DLD1 (cell line): ENCODE results near the gene TSKS.

Experiments
- in situ Hi-C: cut with HindIII; loops from 2 replicates; pipeline ENCODE4 v1.10.0; 2017; ENCODE audit warnings: low sequenced_read_pairs

TSKS gene

GRCh38 chr19:49795615-49796014 lies 32.5 kb upstream of the TSKS start:
- in situ Hi-C loops, result no loop called here

- in situ Hi-C loops, result no loop called here
Measured at GRCh38 chr19:49793561-49793840, 30.4 kb upstream of the TSKS start.

DNA sequence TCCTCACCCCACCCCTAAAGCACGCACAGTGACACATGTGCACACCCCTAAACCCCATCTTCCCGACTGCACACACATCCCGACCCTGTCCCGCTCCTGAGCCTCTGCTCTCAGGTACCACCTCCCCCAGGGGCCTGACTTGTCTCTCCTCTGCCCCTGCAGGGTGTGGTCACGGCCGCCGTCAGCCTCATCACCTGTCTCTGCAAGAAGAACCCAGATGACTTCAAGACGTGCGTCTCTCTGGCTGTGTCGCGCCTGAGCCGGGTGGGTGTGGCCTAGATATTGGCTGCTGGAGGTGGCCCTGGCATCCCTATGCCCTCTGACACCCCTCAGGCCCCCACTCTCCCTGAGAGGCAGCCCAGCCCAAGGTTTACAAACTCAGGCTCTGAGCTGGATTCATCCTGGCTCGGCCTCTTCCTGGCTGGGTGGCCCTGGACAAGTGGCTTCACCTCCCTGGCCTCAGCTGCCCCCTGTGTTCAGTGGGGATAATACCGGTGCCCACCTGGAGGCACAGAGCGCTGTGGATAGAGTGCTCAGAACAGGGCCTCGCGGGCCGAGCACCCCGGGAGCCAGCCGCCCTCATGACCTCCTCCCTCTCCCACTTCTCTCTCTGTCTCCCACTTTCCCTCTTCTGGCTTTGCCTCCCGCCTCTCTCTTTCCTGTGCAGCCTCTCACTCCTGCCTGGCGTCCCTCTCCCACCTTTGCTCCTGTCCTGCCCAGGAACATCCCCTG lies 29.9 kb upstream of the TSKS start:
- in situ Hi-C loops, result no loop called here

DNA sequence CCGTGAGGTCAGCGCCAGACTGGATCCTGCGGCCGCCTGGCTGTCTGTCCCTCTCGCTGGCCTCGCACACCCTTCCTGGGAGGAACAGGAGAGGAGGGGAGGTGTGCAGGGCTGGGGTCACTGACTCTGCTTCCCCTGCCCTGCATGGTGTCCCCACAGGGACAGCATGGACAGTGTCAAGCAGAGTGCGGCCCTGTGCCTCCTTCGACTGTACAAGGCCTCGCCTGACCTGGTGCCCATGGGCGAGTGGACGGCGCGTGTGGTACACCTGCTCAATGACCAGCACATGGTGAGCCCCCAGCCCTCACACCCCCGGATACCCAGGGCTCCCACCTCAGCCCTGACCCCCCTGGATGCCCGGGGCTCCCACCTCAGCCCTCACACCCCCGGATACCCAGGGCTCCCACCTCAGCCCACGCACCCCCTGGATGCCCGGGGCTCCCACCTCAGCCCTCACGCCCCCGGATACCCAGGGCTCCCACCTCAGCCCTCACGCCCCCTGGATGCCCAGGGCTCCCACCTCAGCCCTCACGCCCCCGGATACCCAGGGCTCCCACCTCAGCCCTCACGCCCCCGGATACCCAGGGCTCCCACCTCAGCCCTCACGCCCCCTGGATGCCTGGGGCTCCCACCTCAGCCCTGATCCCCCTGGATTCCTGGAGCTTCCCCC lies 28.8 kb upstream of the TSKS start:
- in situ Hi-C loops, result no loop called here

DNA sequence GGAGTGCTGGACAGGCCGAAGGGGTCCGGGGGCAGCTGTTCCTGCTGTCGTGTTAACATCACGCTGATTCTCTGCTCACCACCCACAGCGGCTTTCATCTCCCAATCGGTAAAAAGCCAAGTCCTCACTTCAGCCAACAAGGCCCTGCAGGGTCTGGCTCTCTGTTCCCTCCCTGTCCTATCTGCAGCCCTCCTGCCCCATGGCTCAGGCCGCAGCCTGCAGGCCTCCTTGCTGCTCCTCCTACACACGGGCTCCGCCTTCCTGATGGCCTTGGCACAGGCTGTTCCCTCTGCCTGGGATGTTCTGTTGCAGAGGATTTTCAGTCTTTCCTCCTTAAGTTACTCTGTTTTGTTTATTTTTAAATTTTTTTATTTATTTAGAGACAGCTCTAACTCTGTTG lies 27.8 kb upstream of the TSKS start:
- in situ Hi-C loops, result no loop called here

DNA sequence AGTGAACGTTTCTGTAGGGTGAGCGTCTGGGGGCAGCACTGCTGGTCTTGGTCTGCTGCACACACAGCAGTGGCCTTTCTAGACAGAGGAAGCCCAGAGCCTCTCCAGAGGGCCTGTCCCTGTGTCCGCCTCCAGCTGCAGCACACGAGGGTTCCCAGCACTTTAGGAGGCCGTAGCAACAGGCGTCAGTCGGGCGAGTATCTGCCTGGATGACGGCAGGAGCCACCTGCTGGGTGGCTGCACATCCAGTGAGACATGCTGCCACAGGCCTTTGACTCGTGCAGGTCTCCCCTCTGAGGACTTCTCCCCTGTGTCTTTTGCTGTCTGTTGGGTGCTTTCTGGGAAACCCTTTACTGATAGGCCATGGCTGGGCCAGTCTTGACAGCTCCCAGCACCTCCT lies 25.8 kb upstream of the TSKS start:
- in situ Hi-C loops, result no loop called here

DNA sequence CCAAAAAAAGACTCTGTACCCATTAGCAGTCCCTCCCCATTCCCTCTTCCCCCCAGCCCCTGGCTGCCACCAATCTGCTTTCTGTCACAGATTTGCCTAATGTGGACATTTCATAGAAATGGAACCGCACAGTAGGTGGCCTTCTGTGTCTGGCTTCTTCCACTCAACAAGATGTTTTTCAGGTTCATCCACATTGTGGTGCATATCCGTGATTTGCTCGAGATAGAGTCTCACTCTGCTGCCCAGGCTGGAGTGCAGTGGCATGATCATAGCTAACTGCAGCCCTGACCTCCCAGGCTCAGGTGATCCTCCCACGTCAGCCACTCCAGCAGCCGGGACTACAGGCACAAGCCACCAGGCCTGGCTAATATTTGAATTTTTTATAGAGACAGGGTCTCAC lies 24.6 kb upstream of the TSKS start:
- in situ Hi-C loops, result no loop called here

DNA sequence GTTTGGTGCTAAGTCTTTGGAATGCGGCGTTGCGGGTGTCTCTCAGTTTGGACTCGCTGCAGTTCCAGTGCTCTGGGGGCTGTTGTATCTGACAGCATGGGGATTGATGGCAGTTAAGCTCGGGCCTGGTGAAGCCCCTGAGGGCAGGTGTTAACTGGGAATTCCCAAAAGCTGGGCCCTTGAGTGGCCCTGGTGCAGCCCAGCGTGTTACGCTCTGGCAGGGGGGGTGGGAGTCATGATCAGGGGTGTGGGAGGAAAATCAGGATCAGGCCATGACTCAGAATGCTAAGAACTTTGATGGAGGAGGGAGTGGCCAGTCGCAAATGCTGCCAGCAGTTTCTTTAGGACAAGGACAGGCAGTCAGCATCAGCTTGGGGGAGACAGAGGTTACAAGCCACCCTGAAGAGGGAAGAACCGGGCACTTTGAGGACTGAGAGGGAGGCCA lies 23.3 kb upstream of the TSKS start:
- in situ Hi-C loops, result no loop called here

GRCh38 chr19:49782515-49782914 lies 19.4 kb upstream of the TSKS start:
- in situ Hi-C loops, result no loop called here

DNA sequence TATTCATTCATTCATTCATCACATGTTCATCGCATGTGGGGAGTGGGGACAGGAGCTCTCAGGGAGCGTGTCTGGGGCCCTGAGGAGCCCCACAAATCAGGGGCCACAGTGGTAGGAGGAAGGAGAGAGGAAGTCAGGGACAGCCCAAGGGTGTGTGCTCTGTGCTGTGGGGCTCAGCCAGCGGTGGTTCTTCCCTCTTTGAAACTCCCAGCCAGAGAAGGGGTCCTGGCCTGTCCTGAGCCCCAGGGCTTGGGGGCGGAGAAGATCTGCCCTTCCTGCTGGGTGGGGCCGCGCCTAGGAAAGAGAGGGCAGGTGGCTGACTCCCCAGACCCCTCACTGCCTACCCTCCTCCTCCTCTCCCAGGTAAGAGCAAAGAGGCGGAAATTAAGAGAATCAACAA lies 18.3 kb upstream of the TSKS start:
- in situ Hi-C loops, result no loop called here

DNA sequence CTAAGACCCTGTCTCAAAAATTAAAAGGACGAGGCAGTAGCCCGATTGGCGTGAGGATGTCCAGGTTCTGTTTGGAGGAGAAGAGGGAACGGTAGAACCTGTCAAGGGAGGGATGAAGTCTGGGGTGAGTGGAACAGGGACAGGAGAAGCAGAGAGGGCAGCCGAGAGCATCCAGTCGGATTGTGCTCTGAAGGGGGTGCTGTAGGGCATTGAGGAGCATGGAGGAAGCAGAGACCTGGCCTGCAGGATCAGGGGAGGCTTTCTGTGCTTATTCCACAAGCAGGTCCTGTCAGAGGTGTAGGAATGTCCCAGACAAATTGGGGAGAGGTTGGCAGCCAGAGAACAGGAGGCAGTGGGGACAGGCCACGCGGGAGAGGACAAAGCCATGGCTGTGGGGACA lies 17.8 kb upstream of the TSKS start:
- in situ Hi-C loops, result no loop called here

- in situ Hi-C loops, result no loop called here
Measured at GRCh38 chr19:49779731-49780555, 16.8 kb upstream of the TSKS start.

GRCh38 chr19:49776371-49776764 lies 13.3 kb upstream of the TSKS start:
- in situ Hi-C loops, result no loop called here

GRCh38 chr19:49775742-49776370 lies 12.8 kb upstream of the TSKS start:
- in situ Hi-C loops, result no loop called here

GRCh38 chr19:49774969-49775368 lies 11.9 kb upstream of the TSKS start:
- in situ Hi-C loops, result no loop called here

GRCh38 chr19:49773663-49774350 lies 10.7 kb upstream of the TSKS start:
- in situ Hi-C loops, result no loop called here

- in situ Hi-C loops, result no loop called here
Measured at GRCh38 chr19:49772850-49773432, 9.8 kb upstream of the TSKS start.

GRCh38 chr19:49771674-49772139 lies 8.6 kb upstream of the TSKS start:
- in situ Hi-C loops, result no loop called here

- in situ Hi-C loops, result no loop called here
Measured at GRCh38 chr19:49770529-49770928, 7.4 kb upstream of the TSKS start.

GRCh38 chr19:49767967-49768581 lies 5.0 kb upstream of the TSKS start:
- in situ Hi-C loops, result no loop called here
